Dendritic cell treated with granulocyte-macrophage colony-stimulating factor and Interleukin-4, amounts not matched to agents 40 ng/mL and 50 ng/mL, for 4 days (primary cell): ENCODE results near the gene KDELR3.

Experiments
- H3K27ac Mint-ChIP-seq: one replicate; pipeline ENCODE4 v1.8.0; 2022; ENCODE audit warnings: mild to moderate bottlenecking, mixed read lengths
- H3K27me3 Mint-ChIP-seq: one replicate; pipeline ENCODE4 v1.8.0; 2022; ENCODE audit warnings: mild to moderate bottlenecking, mixed read lengths
- H3K36me3 Mint-ChIP-seq: one replicate; pipeline ENCODE4 v1.8.0; 2022; ENCODE audit warnings: low read depth, mixed read lengths
- H3K4me1 Mint-ChIP-seq: one replicate; pipeline ENCODE4 v1.8.0; 2022; ENCODE audit warnings: low read depth, mixed read lengths
- H3K4me3 Mint-ChIP-seq: one replicate; pipeline ENCODE4 v1.8.0; 2022; ENCODE audit warnings: mild to moderate bottlenecking, moderate library complexity, mixed read lengths
- H3K9me3 Mint-ChIP-seq: one replicate; pipeline ENCODE4 v1.8.0; 2022; ENCODE audit warnings: mixed read lengths
- intact Hi-C: fragments of 100-400 bp; cut with micrococcal nuclease; formaldehyde crosslinking; loops from one replicate; pipeline ENCODE4 v1.15.0; 2022

The KDELR3 gene

DNA sequence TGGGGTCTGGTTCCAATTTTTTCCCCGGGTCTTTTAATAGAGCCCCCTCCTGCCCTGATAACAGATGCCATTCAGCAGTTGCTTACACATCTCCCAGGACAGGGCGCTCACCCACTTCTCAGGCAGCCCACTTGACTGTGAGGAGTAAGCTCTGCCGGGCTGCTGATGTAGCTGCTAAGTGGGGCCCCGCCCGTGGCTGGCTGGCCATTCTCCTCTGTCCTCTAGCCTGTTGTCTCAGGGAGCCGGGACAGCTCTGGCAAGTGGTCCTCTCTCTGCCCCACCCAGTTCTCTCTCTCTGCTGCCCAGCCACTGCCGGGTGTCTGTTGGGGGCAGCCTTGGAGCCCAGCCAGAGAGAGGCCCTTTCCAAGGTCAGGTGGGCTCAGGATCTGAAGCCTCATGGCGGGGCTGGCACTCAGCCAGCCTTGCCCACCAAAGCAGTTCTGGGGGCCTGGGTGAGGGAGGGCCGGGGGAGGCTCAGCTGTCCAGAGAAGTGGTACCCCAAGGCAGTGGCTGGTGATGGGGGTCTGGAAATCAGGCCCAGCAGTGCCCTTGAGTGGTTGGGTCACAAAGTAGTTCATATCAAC, 21.8 kb upstream of the KDELR3 start:
- Mint-ChIP-seq H3K4me1 (no peaks in the 10 kb centered on the region), H3K36me3 (no peaks in the 10 kb centered on the region), H3K27me3 (peaks cover 89% of the 10 kb centered on the region), H3K4me3 (no peak overlapping the region), H3K9me3 (no peaks in the 10 kb centered on the region), H3K27ac (no peak overlapping the region)
- intact Hi-C loops: no loop called here

DNA sequence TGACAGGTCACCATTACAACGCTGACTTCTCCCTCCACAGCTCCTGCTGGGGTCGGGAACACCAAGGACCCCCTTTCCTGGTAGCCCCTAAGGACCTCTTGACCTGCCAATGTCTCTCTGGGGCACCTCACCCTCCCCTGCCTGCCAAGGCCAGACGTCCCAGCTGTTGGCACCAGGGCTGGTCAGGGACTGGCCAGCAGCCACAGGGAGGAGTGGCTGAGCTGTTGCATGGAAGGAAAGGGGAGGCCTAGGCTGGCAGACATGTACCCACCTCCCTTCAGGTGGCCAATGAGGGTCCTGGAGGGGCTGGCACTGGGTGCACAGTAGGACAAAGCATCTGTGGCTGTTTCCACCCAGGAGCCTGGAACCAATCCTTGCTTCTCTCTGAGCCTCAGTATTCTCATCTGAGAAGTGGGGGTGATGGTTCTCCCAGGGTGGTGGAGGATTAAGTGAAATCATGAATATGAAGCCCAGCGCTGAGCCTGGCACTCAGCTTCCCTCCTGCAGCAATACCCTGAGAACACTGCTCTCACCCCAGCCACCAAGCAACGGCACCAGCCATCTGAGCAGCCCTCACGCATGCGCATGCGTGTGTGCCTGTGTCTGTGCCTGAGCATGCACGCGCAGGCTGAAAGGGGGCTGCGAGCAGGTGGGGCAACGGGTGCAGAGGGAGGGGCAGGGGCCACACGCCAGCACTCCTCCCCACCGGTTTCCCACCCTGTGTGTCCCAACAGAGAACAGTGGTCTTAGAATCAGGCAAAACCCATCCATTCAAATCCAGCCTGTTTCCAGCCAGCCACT, 18.8 kb upstream of the KDELR3 start:
- no peaks in the 10 kb centered on the region for H3K9me3 Mint-ChIP-seq
- peaks cover 95% of the 10 kb centered on the region for H3K27me3 Mint-ChIP-seq
- H3K4me1 Mint-ChIP-seq: peaks cover 4% of the 10 kb centered on the region
- intact Hi-C loops: no loop called here
- no peak overlapping the region for H3K4me3 Mint-ChIP-seq
- H3K36me3 Mint-ChIP-seq: no peaks in the 10 kb centered on the region
- H3K27ac Mint-ChIP-seq: no peak overlapping the region

DNA sequence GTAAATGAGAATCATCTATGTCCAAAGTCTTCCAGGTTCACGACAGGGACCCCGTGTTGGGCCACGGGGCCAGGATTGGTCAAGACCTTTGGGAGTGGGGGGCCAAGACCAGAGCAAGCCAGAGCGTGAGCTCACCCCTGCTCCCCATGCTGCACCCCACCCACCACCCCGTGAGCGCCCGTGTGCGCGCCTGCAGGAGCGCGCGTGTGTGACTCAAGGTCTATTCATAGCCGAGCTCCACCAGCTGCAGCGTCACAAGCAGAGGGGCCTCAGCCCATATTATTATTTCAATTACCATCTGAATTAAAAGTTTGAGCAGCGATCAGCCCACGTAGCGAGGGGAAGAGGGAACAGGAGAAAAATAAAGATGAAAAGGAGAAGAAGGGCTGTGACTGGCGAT, 18.1 kb upstream of the KDELR3 start:
- intact Hi-C loops: no loop called here
- Mint-ChIP-seq H3K4me1 (peaks cover 9% of the 10 kb centered on the region), H3K27me3 (peaks cover 93% of the 10 kb centered on the region), H3K36me3 (no peaks in the 10 kb centered on the region), H3K4me3 (no peak overlapping the region), H3K27ac (no peak overlapping the region), H3K9me3 (no peaks in the 10 kb centered on the region)

DNA sequence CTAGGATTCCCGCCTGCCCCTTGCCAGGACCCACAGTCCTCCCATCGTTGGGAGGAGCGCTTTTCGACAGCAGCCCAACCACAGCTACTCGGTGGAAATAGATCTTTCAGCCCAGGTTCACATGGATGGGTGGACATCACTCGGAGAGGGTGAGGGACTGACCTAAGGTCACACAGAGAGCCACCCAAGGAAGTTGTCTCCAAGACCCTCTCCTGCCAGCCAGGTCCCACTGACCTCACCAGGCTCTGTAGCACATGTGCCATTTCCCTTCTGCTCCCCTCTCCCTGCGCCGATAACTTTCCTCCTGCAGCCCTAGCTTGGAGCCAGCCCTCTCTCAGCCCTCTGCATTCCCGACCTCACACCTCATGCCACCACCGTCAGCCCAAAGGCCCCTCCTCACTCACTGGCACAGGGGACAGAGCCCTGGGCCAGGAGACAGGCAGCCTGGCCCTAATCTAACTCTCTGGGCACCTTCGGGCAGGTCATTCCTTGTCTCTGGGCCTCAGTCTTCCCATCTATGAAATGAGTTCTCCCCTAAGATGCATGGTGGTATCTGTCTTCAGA, 17.6 kb upstream of the KDELR3 start:
- H3K27me3 Mint-ChIP-seq: peaks cover 90% of the 10 kb centered on the region
- H3K4me3 Mint-ChIP-seq: no peak overlapping the region
- intact Hi-C loops: no loop called here

DNA sequence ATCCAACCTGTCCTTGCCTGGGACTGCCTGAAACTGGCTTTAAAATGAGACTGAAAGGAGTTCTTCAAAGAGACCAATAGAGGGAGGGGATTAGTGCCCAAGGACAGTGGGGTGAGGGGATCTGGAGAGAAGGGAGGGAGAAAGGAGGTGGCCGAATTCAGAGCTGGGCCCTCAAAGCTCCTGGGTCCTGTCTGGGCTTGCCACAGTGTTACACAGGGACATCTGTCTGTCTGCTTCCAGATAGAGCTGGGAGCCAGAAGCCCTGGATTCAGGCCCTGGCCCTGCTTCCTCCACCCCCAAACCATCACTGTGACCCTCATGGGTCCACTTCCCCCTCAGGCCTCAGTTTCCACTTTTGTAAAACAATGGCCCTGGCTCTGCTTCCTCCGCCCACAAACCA, 16.5 kb upstream of the KDELR3 start:
- peaks cover 9% of the 10 kb centered on the region for H3K4me1 Mint-ChIP-seq
- H3K36me3 Mint-ChIP-seq: no peaks in the 10 kb centered on the region
- no peak overlapping the region for H3K4me3 Mint-ChIP-seq
- peaks cover 88% of the 10 kb centered on the region for H3K27me3 Mint-ChIP-seq
- H3K9me3 Mint-ChIP-seq: no peaks in the 10 kb centered on the region
- intact Hi-C loops: no loop called here
- no peak overlapping the region for H3K27ac Mint-ChIP-seq

More for the DNA sequence above, 17.6 kb upstream of the KDELR3 start:
- Mint-ChIP-seq H3K27ac (no peak overlapping the region), H3K9me3 (no peaks in the 10 kb centered on the region), H3K4me1 (peaks cover 9% of the 10 kb centered on the region), H3K36me3 (no peaks in the 10 kb centered on the region)

DNA sequence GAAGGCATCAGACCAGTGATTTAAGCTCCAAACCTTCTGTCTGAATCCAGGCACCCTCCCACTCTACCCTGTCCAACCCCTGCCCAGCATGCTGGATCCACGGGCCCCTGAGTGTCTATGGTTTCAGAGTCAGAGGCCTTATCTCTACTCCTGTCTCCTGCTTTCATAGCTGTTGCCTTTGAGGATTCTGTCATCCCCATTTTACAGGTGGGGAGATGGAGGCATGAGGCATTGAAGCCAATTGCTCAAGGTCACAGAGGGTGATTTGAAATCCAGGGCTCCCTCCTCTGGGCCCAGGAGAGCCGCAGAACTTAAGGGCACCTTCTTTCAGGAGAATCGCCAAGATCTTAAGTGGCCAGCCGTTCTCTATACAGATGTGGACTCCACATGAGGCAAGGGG, 16.0 kb upstream of the KDELR3 start:
- no peak overlapping the region for H3K4me3 Mint-ChIP-seq
- H3K9me3 Mint-ChIP-seq: no peaks in the 10 kb centered on the region
- H3K4me1 Mint-ChIP-seq: peaks cover 9% of the 10 kb centered on the region
- H3K27me3 Mint-ChIP-seq: peaks cover 89% of the 10 kb centered on the region
- no peak overlapping the region for H3K27ac Mint-ChIP-seq
- intact Hi-C loops: no loop called here
- no peaks in the 10 kb centered on the region for H3K36me3 Mint-ChIP-seq

DNA sequence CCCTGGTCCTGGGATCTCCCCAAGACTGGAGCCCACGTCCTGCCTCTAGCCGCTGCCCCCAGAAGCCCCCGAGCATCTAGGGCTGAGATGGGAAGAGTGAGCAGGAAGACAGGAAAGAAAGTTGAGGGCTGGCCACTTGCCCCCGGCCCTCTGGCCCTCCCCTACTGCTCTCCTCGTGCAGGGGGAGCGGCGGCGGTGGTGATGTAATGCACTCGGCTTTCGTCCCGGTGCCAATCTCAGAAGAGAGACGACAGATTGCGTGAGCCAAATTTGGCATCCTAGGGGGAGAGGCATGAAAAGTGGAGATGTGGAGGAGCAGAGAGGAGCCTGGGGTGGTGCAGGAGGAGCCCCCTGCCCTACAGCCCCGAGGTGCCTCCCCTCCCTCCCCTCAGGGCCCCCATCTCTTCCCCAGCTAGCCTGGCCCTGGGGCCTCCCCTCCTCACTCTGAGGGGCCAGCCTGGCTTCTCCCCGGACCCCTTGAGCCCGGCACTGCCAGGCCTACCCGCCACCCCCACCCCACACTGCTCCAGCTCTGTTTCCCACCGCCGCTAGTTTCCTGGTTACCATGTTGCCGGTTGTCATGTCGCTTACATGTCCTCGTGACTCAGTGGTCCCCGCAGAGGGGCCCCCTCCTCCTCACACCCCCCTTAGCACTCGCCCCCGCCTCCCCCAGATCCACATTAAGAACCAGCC, 15.4 kb upstream of the KDELR3 start:
- no peak overlapping the region for H3K27ac Mint-ChIP-seq
- H3K9me3 Mint-ChIP-seq: no peaks in the 10 kb centered on the region
- H3K4me1 Mint-ChIP-seq: peaks cover 9% of the 10 kb centered on the region
- H3K27me3 Mint-ChIP-seq: peaks cover 89% of the 10 kb centered on the region
- no peak overlapping the region for H3K4me3 Mint-ChIP-seq
- H3K36me3 Mint-ChIP-seq: no peaks in the 10 kb centered on the region
- intact Hi-C loops: no loop called here

DNA sequence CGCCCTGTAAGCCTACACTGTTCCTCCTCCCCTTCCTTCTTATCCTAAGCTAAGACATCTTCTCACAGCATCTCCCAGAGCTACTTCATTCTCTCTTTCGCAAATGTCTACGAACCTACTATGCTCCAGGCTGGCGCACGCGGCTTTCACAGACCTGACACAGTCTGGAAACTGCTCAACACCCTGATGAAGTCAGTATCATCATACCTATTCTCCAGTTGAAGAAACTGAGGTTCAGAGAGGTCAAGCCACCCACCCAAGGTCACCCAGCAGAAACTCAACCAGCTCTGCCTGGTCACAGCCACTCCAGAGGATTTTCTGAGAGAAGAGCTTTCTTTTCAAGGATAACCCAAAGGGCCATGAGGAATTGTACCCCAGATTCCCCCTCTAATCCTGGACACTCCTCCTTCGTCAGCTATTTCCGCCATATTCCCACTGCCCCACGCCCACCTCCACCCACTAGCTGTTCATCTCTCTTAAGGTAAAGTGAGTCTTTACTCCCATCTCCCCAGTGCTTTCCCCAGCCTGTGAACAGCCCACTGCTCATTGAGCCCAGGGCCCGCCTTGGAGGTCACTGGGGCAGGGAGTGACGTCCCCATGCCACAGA, 14.7 kb upstream of the KDELR3 start:
- Mint-ChIP-seq H3K36me3 (no peaks in the 10 kb centered on the region), H3K27ac (no peak overlapping the region), H3K27me3 (peaks cover 89% of the 10 kb centered on the region), H3K9me3 (no peaks in the 10 kb centered on the region), H3K4me1 (peaks cover 9% of the 10 kb centered on the region), H3K4me3 (no peak overlapping the region)
- intact Hi-C loops: no loop called here

DNA sequence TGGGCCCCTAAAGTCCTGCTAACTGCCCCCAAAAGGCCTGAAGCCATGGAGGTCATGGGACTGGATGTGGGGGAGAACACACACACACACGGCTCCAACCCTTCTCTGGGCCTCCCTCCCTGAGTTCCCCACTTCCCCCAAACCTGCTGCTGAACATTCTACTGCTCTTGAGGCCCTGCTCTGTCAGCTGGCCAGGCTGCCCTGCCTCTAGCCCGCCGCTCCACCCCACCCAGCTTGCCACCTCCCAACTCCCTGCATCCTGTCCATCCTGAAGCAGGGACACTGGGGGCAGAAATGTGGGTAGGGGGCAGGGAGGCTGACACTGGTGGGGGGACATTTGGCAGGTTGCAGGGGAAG, 13.9 kb upstream of the KDELR3 start:
- H3K4me1 Mint-ChIP-seq: peaks cover 9% of the 10 kb centered on the region
- H3K9me3 Mint-ChIP-seq: no peaks in the 10 kb centered on the region
- no peak overlapping the region for H3K4me3 Mint-ChIP-seq
- H3K27ac Mint-ChIP-seq: no peak overlapping the region
- H3K36me3 Mint-ChIP-seq: no peaks in the 10 kb centered on the region
- peaks cover 91% of the 10 kb centered on the region for H3K27me3 Mint-ChIP-seq
- intact Hi-C loops: no loop called here

DNA sequence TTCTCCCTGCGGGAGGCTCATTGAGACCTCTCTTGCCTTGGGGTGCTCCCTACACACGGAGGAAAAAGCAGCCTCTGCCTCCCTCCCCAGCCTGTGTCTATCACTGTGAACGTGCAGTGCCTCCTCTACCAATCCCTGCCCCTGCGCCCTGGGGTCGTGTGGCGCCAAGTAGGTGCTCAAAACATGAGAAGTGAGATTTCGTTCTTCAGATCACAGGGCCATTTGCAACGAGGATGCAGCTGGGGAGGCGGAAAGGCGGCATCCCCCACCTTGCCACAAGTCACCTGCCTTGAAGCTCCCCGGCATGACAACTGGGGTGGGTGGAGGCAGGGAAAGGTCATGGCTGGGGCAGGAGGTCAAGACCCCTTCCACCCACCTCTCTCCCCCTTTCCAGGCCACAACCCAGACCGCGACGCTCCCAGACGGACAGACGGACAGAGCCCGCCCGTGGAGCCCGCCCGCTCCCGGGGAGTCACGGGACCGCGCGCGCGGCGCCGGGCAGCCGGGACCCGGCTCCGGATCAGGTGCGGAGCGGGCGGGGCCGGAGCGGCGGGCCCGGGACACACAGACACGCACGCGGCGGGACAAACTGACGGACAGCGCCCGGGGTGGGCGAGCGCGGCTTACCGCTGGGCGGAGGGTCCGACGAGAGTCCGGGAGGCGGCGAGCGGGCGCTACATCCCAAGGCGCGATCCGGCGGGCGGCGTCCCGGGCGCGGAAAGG, 13.4 kb upstream of the KDELR3 start:
- intact Hi-C loops: no loop called here
- H3K36me3 Mint-ChIP-seq: no peaks in the 10 kb centered on the region
- H3K27ac Mint-ChIP-seq: no peak overlapping the region
- H3K27me3 Mint-ChIP-seq: peaks cover 91% of the 10 kb centered on the region
- peak overlapping the region; percentile 56 for H3K4me3 Mint-ChIP-seq
- H3K4me1 Mint-ChIP-seq: peaks cover 9% of the 10 kb centered on the region
- H3K9me3 Mint-ChIP-seq: no peaks in the 10 kb centered on the region

DNA sequence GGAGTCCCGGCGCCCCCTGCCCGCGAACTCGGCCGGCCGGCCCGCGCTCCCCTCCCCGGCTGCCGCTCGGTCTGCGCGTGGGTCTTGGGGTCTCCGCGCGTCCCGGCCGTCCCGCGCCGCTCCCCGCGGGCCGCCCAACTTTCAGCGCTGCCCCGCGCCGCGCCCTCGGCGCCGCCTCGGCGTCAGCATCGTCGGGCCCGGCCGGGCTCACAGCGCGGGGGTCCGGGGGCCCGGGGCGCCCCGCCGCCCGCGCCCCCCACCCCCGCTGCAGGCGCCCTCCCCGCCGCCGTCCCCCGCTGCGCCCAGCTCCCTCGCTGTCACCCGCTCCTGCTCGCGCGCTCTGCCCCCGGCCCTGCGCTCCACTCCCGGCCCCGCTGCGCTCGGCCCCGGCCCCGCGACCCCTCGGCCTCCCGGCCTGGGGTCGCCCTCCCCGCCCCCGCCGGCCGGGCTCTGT, 12.8 kb upstream of the KDELR3 start, which contains the start of gene KCNJ4:
Gene KCNJ4, minus strand, starts transcription at position 124 of the 454 bp plus-strand sequence. CDS start 27,067 bp downstream, outside the sequence.
- Mint-ChIP-seq H3K9me3 (no peaks in the 10 kb centered on the region), H3K4me3 (peak within 1 kb of the TSS; percentile 56), H3K27ac (no peak within 1 kb of the TSS), H3K36me3 (no peaks in the 10 kb centered on the region), H3K27me3 (peaks cover 91% of the 10 kb centered on the region), H3K4me1 (peaks cover 9% of the 10 kb centered on the region)
- intact Hi-C loops: no loop called here

DNA sequence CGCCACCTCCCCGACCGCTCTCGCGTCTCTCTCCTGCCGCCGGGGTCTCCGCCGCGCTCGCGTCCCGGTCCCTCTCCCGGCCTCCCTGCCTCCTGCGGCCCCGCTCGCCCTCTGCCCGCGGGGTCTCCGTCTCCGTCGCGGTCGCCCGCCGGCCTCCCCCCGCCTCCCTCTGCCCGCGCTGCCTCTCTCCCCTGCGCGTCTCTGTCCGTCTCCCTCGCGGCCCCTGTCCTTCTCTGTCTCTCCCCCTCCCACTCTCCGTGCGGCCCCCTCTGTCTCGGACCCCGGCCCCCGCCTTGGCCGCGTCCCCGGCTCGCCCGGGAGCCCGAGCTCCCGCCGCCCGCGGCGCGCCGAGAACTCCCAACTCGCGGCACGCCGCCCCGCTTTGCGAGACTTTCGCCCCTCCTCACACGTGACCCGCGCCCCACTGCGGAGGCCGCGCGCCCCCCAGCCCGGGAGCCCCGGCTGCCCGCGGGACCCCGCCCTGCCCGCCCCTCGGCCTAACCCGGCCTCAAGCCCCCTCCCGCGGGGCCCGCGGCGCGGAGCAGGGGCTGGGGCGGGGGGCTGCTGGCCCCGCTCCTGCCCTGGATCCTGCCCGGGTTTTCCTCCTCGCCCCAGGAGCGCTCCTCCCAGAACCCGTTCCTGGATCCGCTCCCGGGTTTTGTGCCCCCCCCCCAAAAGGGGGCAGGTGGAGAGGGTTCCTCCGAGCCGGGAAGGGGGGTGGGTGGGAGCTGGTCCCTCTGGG, 12.2 kb upstream of the KDELR3 start:
- intact Hi-C loops: no loop called here
- Mint-ChIP-seq H3K4me1 (peaks cover 9% of the 10 kb centered on the region), H3K36me3 (no peaks in the 10 kb centered on the region), H3K4me3 (no peak overlapping the region), H3K27me3 (peaks cover 91% of the 10 kb centered on the region), H3K27ac (no peak overlapping the region), H3K9me3 (no peaks in the 10 kb centered on the region)
